ENCODE measurements around the gene PRDM7. TPM values are rescaled to one million over a fixed set of nuclear protein-coding genes. Genes with fewer than 3 reads are reported as not detected.
"Not testable (repeated sequence)": the region's sequence is repeated elsewhere in the genome, so short reads cannot be mapped to it uniquely, and the experiment has no call there.

Gene PRDM7
- total RNA-seq, 1 experiment from 2014 or later, result not detected

- H3K9me3 Mint-ChIP-seq (ENCODE audit: unreplicated experiment); H3K27me3 ChIP-seq (replicated peaks; ENCODE audit: control insufficient read depth, insufficient read depth, low read length); DNase-seq; BruUV-seq (replicated peaks); H3K36me3 Mint-ChIP-seq (ENCODE audit: insufficient read depth, unreplicated experiment); H3K27me3 Mint-ChIP-seq (ENCODE audit: insufficient read depth, unreplicated experiment); POLR2A ChIA-PET; H3K27ac Mint-ChIP-seq (ENCODE audit: unreplicated experiment); H3K9me3 ChIP-seq; H3K4me3 ChIP-seq (ENCODE audit: low read depth, low read length); intact Hi-C loops (cut with micrococcal nuclease; ENCODE audit: unreplicated experiment); H3K36me3 ChIP-seq (ENCODE audit: control insufficient read depth, insufficient read depth, low read length); H3K4me3 Mint-ChIP-seq (ENCODE audit: unreplicated experiment); CTCF ChIA-PET; H3K4me1 Mint-ChIP-seq (ENCODE audit: low read depth, unreplicated experiment); H3K4me1 ChIP-seq: not testable (repeated sequence)
- peak in 1 of 2 experiments; percentile 26 for TF ChIP-seq CTCF (IDR thresholded peaks at IDR 0.05; ENCODE audit: insufficient read depth in 1 of 2, low read depth in 1 of 2, low read length in 1 of 2, severe bottlenecking in 1 of 2, unreplicated experiment in 1 of 2)
Measured at GRCh38 chr16:90097010-90097684, 20.0 kb upstream of the PRDM7 start.

GRCh38 chr16:90094791-90095190 is 17.7 kb upstream of the PRDM7 start:
- H3K27me3 Mint-ChIP-seq (ENCODE audit: insufficient read depth, unreplicated experiment); H3K9me3 Mint-ChIP-seq (ENCODE audit: unreplicated experiment); H3K27me3 ChIP-seq (replicated peaks; ENCODE audit: control insufficient read depth, insufficient read depth, low read length); BruUV-seq (replicated peaks); H3K27ac Mint-ChIP-seq (ENCODE audit: unreplicated experiment); H3K9me3 ChIP-seq; H3K4me1 Mint-ChIP-seq (ENCODE audit: low read depth, unreplicated experiment); POLR2A ChIA-PET; H3K36me3 Mint-ChIP-seq (ENCODE audit: insufficient read depth, unreplicated experiment); H3K36me3 ChIP-seq (ENCODE audit: control insufficient read depth, insufficient read depth, low read length); H3K4me1 ChIP-seq; H3K4me3 ChIP-seq (ENCODE audit: low read depth, low read length); DNase-seq; CTCF ChIA-PET; H3K4me3 Mint-ChIP-seq (ENCODE audit: unreplicated experiment); intact Hi-C loops (cut with micrococcal nuclease; ENCODE audit: unreplicated experiment): not testable (repeated sequence)

GRCh38 chr16:90094296-90094695 is 17.2 kb upstream of the PRDM7 start:
- H3K36me3 Mint-ChIP-seq (ENCODE audit: insufficient read depth, unreplicated experiment); CTCF ChIA-PET; BruUV-seq (replicated peaks); H3K9me3 ChIP-seq; H3K4me1 Mint-ChIP-seq (ENCODE audit: low read depth, unreplicated experiment); DNase-seq; H3K36me3 ChIP-seq (ENCODE audit: control insufficient read depth, insufficient read depth, low read length); H3K9me3 Mint-ChIP-seq (ENCODE audit: unreplicated experiment); H3K4me1 ChIP-seq; H3K27me3 ChIP-seq (replicated peaks; ENCODE audit: control insufficient read depth, insufficient read depth, low read length); H3K4me3 Mint-ChIP-seq (ENCODE audit: unreplicated experiment); H3K27ac Mint-ChIP-seq (ENCODE audit: unreplicated experiment); POLR2A ChIA-PET; H3K27me3 Mint-ChIP-seq (ENCODE audit: insufficient read depth, unreplicated experiment); intact Hi-C loops (cut with micrococcal nuclease; ENCODE audit: unreplicated experiment); H3K4me3 ChIP-seq (ENCODE audit: low read depth, low read length): not testable (repeated sequence)

GRCh38 chr16:90093799-90094198 is 16.7 kb upstream of the PRDM7 start:
- H3K9me3 ChIP-seq; CTCF ChIA-PET; POLR2A ChIA-PET; BruUV-seq (replicated peaks); H3K27me3 Mint-ChIP-seq (ENCODE audit: insufficient read depth, unreplicated experiment); H3K9me3 Mint-ChIP-seq (ENCODE audit: unreplicated experiment); intact Hi-C loops (cut with micrococcal nuclease; ENCODE audit: unreplicated experiment); H3K4me1 ChIP-seq; H3K4me3 Mint-ChIP-seq (ENCODE audit: unreplicated experiment); H3K36me3 ChIP-seq (ENCODE audit: control insufficient read depth, insufficient read depth, low read length); H3K4me3 ChIP-seq (ENCODE audit: low read depth, low read length); DNase-seq; H3K27ac Mint-ChIP-seq (ENCODE audit: unreplicated experiment); H3K27me3 ChIP-seq (replicated peaks; ENCODE audit: control insufficient read depth, insufficient read depth, low read length); H3K4me1 Mint-ChIP-seq (ENCODE audit: low read depth, unreplicated experiment); H3K36me3 Mint-ChIP-seq (ENCODE audit: insufficient read depth, unreplicated experiment): not testable (repeated sequence)

- DNase-seq; H3K9me3 ChIP-seq; intact Hi-C loops (cut with micrococcal nuclease; ENCODE audit: unreplicated experiment); H3K4me3 Mint-ChIP-seq (ENCODE audit: unreplicated experiment); H3K36me3 Mint-ChIP-seq (ENCODE audit: insufficient read depth, unreplicated experiment); H3K4me1 Mint-ChIP-seq (ENCODE audit: low read depth, unreplicated experiment); H3K4me1 ChIP-seq; H3K27me3 ChIP-seq (replicated peaks; ENCODE audit: control insufficient read depth, insufficient read depth, low read length); H3K36me3 ChIP-seq (ENCODE audit: control insufficient read depth, insufficient read depth, low read length); H3K9me3 Mint-ChIP-seq (ENCODE audit: unreplicated experiment); H3K27ac Mint-ChIP-seq (ENCODE audit: unreplicated experiment); H3K4me3 ChIP-seq (ENCODE audit: low read depth, low read length); CTCF ChIA-PET; POLR2A ChIA-PET; BruUV-seq (replicated peaks); H3K27me3 Mint-ChIP-seq (ENCODE audit: insufficient read depth, unreplicated experiment): not testable (repeated sequence)
Measured at GRCh38 chr16:90092781-90093180, 15.7 kb upstream of the PRDM7 start.

Data from Caco-2 (cell line).